Fibroblast of villous mesenchyme (primary cell): ENCODE measurements around the gene LEKR1. TPM values are rescaled to one million over a fixed set of nuclear protein-coding genes. Genes with fewer than 3 reads are reported as not detected.
A peak's percentile ranks its signal among the peaks of the same experiment; 100 is the strongest.
"Not testable (repeated sequence)": the region's sequence is repeated elsewhere in the genome, so short reads cannot be mapped to it uniquely, and the experiment has no call there.

Experiments used
- DNase-seq: peaks from one replicate; pipeline ENCODE4 v3.0.0-alpha.2; 2010; ENCODE audit warnings: low read depth
- H3K4me3 ChIP-seq: 2 replicates; pipeline ENCODE4 v1.5.1; 2011; ENCODE audit warnings: low read depth, mild to moderate bottlenecking, low read length
- total RNA-seq: library from RNA; depleted of rRNA; stranded (reverse); fragments of >200 nt; gene quantifications from 2 replicates; pipeline ENCODE4 v1.2.3, GENCODE V29; 2012
- TF ChIP-seq, protein P1 (sequence below): IDR thresholded peaks from 2 replicates; pipeline ENCODE4 v1.5.1; 2012; ENCODE audit warnings: low read depth, mild to moderate bottlenecking, low read length; ENCODE audit not compliant: insufficient read depth

The LEKR1 gene
- total RNA-seq, 1 donor: 0.86 TPM

DNA sequence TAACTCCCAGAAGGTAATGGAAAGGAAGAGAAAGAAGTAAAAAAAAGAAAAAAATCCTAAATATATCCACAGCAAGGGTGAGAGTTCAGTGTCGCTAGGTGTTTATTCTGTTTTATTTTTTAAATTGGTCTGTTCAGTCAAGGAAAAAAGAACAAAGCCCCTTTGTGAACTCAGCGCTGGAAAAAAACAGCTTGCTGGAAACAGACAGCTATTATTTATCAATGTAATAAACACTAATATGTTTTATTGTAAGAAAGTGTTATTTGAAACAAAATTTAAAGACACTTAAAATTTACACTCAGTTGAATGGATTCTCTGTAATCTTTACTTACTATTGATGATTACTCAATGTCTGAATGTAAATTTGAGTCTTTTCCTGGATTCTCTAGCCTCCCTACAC is 32.3 kb upstream of the LEKR1 start:
- no peak for DNase-seq
- TF ChIP-seq, protein P1, sequence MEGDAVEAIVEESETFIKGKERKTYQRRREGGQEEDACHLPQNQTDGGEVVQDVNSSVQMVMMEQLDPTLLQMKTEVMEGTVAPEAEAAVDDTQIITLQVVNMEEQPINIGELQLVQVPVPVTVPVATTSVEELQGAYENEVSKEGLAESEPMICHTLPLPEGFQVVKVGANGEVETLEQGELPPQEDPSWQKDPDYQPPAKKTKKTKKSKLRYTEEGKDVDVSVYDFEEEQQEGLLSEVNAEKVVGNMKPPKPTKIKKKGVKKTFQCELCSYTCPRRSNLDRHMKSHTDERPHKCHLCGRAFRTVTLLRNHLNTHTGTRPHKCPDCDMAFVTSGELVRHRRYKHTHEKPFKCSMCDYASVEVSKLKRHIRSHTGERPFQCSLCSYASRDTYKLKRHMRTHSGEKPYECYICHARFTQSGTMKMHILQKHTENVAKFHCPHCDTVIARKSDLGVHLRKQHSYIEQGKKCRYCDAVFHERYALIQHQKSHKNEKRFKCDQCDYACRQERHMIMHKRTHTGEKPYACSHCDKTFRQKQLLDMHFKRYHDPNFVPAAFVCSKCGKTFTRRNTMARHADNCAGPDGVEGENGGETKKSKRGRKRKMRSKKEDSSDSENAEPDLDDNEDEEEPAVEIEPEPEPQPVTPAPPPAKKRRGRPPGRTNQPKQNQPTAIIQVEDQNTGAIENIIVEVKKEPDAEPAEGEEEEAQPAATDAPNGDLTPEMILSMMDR: no peak
- no peak overlapping the region for H3K4me3 ChIP-seq

DNA sequence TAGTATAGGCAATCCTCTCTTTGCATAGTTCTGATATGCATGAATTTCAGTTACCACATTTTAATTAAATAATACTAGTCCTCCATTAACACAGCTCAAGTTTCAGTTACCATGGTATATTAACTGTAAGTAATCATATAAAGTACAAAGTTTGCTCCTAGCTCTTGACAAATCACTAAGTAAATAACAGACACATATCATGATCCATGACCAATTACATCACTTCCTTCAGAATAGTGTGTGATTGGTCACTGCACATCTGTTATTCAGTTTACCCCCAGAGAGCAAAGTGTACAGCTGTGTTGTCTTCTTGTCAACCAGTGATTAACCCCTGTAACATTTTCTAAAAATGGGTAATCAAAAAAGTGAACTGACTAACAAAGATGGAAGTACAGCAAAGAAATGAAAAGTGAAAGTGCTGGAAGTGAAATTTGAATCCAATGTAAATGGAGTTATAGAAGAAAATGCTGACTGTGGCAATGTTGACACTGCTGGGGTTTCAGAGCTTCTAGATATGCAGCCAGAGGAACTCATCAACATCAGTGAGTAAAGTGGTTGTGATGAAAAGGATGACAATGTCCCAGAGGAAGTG is 30.2 kb upstream of the LEKR1 start:
- TF ChIP-seq, protein P1: no peak
- DNase-seq: peak; percentile 42
- no peak overlapping the region for H3K4me3 ChIP-seq

DNA sequence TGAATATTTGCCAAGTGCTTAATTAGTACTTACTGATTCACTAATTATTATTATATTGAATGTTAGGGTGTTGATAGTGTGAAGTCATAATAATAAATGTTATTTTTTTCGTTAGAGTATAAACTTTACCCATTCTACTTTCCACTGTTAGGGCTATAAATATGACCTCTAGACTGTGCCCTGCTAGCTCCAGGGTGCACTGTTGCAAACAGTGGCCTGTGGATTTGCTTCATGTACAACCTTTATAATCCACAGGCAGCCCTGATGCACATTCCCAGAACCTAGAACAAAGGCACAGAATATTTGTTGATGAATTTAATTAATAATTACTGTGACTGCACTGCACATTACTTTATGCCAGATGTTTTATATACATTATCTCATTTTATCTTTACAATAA is 28.8 kb upstream of the LEKR1 start:
- H3K4me3 ChIP-seq: no peak overlapping the region
- DNase-seq: no peak

DNA sequence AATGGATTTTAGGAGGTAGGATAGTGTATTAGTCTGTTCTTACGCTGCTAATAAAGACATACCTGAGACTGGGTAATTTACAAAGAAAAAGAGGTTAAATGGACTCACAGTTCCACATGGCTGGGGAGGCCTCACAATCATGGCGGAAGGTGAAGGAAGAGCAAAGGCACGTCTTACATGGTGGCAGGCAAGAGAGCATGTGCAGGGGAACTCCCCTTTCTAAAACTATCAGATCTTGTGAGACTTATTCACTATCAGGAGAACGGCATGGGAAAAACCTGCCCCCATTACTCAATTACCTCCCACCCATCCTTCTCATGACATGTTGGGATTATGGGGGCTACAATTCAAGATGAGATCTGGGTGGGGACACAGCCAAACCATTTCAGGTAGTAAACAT is 25.9 kb upstream of the LEKR1 start:
- not testable (repeated sequence) for H3K4me3 ChIP-seq, DNase-seq

More for the DNA sequence above, 28.8 kb upstream of the LEKR1 start:
- TF ChIP-seq, protein P1: no peak

DNA sequence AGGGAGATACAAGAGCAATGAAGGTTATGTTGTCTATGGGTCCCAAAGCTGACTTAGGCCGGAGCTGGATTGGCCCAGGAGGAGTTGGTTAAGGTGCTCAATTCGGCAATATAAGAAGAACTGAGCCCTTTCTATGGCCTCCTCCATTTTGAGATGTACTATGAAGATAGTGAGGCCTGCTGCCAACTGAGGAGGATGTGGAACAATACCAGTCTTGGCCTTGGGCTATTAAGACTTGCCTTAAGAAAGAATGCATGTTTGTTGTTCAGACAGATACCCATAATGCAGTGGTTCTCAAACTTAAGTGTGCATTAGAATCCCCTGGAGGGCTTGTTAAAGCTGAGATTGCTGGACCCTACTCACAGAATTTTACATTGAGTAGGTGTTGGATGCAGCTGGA is 24.4 kb upstream of the LEKR1 start:
- no peak overlapping the region for H3K4me3 ChIP-seq
- DNase-seq: no peak
- TF ChIP-seq, protein P1: no peak

DNA sequence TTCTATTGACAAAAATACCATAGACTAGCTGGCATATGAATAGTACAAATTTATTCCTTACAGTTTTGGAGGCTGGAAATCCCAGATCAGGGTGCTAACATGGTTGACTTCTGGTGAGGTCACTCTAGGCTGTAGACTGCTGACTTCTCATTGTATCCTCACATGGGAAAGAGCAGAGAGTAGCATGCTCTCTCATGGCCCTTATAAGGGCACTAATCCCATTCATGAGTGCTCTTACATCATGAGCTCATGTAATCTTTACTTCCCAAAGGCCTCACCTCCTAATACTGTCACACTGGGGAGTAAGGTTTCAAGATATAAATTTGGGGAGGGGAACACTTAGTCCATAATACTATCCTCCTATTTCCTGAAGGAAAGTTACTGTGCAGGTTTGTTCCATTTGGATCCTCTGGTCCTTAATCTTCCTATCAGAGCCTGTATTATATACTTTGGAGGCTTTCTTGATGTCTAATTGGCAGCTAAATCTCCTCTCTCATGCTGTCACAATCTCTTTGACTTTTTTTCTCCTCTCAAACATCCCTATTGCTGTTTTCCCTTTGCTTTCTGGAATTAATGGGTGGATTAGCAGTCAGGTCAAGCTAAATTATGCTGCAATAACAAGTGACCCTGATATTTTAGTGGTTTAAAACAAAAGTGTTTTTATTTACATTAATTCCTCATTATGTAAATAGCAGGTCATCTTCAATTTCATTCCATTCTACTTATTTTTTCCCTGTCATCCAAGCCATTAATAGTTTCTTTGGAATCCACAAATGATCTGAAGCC is 23.1 kb upstream of the LEKR1 start:
- no peak overlapping the region for H3K4me3 ChIP-seq
- no peak for DNase-seq
- TF ChIP-seq, protein P1: no peak

DNA sequence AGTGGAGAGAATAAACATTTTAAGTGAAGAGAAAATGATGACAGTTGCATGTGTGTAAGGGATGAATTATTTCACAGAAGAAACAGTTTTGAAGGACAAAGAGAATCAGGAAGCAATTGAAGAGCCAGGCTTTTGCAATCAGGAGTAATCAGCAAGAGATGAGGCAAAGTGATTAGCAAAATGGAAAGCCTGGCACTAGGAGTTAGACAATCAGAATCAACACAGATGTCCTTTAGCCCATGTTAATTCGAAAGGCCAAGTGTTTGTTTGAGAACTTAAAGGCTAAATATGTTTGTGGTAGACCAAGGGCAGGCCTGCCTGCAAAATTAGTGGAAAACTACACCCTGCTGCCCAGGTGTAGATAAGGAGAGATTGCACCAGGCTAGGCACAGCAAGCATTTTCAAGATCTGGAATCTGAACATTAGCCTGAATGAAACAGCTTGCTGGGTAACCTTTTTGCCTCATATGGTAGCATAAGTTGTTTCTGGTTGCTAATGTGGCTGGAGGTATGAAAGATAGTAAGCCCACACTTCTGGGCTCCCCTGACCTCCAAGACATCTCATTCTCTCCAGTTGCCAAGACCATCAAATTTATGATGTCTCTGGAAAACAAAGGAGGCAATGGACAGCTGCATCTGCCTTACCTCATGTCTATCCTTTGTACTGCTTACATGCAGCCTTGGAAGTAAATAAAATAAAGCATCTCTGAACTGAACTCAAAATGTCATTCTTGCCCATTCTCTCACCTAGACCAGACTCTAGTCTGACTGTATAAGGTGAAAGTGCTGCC is 22.0 kb upstream of the LEKR1 start:
- no peak for DNase-seq
- TF ChIP-seq, protein P1: no peak

More for the DNA sequence above, 22.0 kb upstream of the LEKR1 start:
- no peak overlapping the region for H3K4me3 ChIP-seq
